MM.1S (cell line): ENCODE data around the gene NREP.

ENCODE experiments used
- EZH2 ChIP-seq: fragments of 300-600 bp; sonication (generic); optimal IDR thresholded peaks from 2 replicates; pipeline ENCODE3; 2017; ENCODE audit warnings: low read depth, mild to moderate bottlenecking, antibody characterized with exemption, low read length, mixed read lengths
- TF ChIP-seq, protein P1 (sequence below): fragments of 300-600 bp; sonication (generic); IDR thresholded peaks from 2 replicates; pipeline ENCODE4 v1.5.1; 2016; ENCODE audit warnings: antibody characterized with exemption, low read length, mixed read lengths

DNA sequence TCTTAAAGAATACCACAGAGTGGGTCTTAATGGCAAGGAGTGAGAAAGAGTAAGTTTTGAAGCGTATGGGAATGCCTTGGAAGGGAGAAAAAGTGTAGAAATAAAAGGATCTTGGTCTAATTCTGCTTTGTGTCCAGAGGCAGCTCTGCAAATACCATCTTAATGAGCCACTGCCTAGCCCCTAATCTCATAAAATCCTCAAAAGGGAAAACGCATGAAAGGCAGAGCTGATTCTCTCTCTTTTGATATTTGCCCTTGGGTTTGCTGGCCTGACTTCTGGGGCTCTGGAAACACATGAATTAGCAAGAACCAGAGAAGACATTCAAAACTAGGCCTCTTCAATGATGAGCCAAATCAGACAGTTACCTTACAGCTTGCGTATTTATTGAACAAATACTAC, 28.1 kb downstream of the NREP start:
- TF ChIP-seq, protein P1, sequence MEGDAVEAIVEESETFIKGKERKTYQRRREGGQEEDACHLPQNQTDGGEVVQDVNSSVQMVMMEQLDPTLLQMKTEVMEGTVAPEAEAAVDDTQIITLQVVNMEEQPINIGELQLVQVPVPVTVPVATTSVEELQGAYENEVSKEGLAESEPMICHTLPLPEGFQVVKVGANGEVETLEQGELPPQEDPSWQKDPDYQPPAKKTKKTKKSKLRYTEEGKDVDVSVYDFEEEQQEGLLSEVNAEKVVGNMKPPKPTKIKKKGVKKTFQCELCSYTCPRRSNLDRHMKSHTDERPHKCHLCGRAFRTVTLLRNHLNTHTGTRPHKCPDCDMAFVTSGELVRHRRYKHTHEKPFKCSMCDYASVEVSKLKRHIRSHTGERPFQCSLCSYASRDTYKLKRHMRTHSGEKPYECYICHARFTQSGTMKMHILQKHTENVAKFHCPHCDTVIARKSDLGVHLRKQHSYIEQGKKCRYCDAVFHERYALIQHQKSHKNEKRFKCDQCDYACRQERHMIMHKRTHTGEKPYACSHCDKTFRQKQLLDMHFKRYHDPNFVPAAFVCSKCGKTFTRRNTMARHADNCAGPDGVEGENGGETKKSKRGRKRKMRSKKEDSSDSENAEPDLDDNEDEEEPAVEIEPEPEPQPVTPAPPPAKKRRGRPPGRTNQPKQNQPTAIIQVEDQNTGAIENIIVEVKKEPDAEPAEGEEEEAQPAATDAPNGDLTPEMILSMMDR: no peak
- TF ChIP-seq EZH2: no peak
